Central memory CD4-positive, alpha-beta T cell (primary cell): ENCODE measurements around the gene HNRNPH1.
"Not testable (repeated sequence)": the region's sequence is repeated elsewhere in the genome, so short reads cannot be mapped to it uniquely, and the experiment has no call there.

Experiments used
- DNase-seq: peaks from one replicate; pipeline ENCODE4 v3.0.0; 2022
- total RNA-seq, 3 experiments: gene quantifications; one replicate each; lab custom pipeline; 2026; lab: John Stamatoyannopoulos, UW

Gene HNRNPH1, protein sequence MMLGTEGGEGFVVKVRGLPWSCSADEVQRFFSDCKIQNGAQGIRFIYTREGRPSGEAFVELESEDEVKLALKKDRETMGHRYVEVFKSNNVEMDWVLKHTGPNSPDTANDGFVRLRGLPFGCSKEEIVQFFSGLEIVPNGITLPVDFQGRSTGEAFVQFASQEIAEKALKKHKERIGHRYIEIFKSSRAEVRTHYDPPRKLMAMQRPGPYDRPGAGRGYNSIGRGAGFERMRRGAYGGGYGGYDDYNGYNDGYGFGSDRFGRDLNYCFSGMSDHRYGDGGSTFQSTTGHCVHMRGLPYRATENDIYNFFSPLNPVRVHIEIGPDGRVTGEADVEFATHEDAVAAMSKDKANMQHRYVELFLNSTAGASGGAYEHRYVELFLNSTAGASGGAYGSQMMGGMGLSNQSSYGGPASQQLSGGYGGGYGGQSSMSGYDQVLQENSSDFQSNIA
- 1,065 to 3,516 (median 1,075) reads per million in 3 experiments for total RNA-seq

DNA sequence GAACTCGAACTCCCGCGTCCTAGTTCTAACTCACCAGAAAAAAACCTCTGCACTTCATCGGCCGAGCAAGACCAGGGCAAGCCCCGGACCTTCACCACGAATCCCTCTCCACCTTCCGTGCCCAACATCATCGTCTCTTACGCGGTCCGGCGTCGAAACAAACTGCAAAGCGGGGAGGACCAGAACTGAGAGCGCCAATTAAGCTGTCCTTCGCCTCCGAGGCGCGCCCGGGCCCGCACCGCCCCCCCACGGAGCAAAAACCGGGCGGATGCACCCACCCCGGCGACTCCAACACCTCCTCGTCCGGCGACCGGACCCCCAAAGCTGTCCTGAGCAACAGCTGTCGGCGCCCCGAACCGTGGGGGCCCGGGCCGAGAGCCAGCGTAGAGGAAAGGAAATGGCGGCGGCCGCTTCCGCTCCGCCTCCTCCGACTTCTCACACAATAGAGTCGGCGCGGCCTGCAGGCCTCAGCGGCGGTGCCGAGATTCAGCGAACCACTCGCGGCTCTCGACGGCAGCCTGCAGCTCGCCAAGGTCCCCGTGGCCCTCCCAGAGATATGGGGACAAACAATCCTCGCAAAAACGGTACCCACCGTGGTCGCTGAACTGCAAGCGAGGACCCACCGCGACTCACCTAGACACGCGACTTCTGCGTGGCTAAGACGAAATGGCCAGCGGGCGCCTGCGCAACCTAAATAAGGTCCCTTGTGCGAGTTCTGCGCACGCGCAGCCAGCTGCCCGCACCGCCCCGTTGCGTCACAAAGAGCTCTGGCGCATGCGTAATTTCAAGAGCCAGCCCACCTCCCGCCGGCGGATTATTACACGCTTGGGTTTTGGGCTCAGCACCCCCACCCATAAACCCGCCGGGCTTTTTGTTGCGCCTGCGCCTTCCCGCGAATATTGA, at the start of gene HNRNPH1:
TSS of gene HNRNPH1 (minus strand) at position 669 of the 903 bp plus-strand sequence. CDS start at position 131, 538 bp downstream.
- peak; percentile 99 for DNase-seq

GRCh38 chr5:179668391-179668790, 44.9 kb upstream of the HNRNPH1 start:
- DNase-seq: peak; percentile 25

- not testable (repeated sequence) for DNase-seq
Observed at GRCh38 chr5:179661647-179662046, 38.2 kb upstream of the HNRNPH1 start.

DNA sequence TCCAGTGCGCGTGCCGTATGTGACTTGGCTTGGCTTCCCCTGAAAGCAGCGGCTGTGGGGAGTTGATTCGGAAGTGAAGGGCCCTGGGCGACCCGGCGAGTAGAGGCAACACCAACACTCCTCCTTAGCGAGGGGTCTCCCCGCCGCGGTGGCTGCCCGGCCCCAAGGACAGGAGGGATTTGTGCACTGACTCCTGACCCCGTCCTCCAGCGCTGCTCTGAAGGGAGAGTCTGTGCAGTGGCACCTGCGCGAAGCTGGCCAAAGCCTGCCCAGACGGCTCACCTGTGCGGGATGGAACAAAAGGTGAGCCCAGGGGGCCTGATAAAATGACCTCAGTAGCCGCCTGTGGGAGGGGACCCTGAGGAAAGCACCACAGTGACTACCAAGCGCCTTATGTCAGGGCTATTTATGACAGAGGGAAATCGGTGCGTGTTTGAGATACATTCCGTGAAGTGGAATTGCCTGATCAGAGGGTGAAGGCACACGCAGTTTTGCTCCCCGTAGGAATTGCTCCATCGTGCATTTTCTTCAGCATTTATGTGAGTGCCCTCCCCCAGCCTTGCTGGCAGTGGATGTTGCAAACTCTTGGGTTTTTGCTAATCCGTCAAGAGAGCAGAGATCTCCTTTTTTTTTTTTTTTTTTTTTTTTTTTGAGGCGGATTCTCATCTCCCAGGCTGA, 34.8 kb upstream of the HNRNPH1 start:
- DNase-seq: not testable (repeated sequence)

DNA sequence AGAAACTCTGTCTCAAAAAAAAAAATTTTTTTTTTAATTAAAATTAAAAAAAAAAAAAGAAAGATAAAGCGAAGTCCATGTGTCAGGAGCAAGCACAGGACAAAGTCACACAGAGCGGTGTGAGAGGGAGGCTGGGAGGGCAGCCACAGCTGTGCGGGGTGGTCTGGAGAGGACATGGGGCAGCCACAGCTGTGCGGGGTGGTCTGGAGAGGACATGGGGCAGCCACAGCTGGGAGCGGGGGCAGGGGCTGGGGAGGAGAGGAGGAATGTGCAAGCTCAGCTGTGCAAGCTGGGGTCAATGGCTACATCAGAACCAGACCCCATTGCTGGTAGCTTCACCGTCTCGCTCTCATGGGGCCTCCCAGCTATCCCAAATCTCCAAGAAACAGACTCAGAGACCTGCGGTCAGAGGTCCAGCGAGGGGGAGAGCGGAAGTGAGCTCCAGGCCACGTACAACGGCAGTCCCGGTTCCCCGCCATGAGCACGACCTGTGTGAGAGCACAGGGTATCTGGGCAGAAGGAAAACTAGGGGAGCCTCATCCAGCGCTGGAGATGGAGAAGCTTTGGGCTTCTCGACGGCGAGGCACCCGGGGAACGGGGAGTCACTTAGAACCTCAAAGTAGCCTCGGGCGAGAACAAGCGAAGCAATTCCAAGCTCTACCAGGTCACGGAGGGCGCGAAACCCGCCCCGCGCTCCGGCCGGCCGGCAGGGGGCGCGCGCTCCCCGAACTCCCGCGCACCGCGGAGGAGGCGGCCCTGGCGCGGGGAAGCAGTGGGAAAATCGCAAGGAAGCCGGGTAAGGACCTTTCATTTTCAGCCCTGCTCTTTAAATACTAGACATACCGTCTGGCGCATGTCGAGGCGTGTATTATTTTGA, 34.1 kb upstream of the HNRNPH1 start:
- DNase-seq: peak; percentile 23

- not testable (repeated sequence) for DNase-seq
Observed at GRCh38 chr5:179653135-179653534, 29.7 kb upstream of the HNRNPH1 start.

DNA sequence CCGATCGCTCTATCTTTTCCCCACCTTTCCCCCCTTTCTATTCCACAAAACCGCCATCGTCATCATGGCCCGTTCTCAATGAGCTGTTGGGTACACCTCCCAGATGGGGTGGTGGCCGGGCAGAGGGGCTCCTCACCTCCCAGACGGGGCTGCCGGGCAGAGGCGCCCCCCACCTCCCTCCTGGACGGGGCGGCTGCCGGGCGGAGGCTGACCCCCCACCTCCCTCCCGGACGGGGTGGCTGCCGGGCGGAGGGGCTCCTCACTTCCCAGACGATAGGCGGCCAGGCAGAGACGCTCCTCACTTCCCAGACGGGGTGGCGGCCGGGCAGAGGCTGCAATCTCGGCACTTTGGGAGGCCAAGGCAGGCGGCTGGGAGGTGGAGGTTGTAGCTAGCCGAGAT, 26.8 kb upstream of the HNRNPH1 start:
- not testable (repeated sequence) for DNase-seq

- DNase-seq: not testable (repeated sequence)
Observed at GRCh38 chr5:179649166-179649703, 25.8 kb upstream of the HNRNPH1 start.

DNA sequence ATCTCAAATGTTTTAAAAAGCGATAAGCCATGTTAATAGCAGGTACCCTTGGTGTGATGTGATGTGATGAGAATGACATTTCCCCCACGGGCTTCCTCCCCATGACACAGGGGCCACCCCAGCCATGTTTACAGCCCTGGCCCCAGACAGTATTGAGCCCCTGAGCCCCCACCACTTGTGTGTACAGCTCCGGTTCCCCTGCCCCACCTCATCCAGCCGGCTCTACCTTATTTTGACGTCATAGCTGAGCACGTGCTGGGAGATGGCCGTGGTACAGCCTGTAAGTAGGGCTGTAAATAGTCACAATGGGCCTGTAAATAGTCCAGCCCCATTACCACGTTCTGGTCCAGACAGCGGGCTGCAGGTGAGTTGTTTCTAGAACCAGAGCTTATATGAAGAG, 24.9 kb upstream of the HNRNPH1 start:
- no peak for DNase-seq

- DNase-seq: not testable (repeated sequence)
Observed at GRCh38 chr5:179644766-179645165, 21.3 kb upstream of the HNRNPH1 start.

- DNase-seq: not testable (repeated sequence)
Observed at GRCh38 chr5:179643141-179643920, 19.9 kb upstream of the HNRNPH1 start.

- not testable (repeated sequence) for DNase-seq
Observed at GRCh38 chr5:179642626-179643025, 19.2 kb upstream of the HNRNPH1 start.

- not testable (repeated sequence) for DNase-seq
Observed at GRCh38 chr5:179641745-179642144, 18.3 kb upstream of the HNRNPH1 start.

DNA sequence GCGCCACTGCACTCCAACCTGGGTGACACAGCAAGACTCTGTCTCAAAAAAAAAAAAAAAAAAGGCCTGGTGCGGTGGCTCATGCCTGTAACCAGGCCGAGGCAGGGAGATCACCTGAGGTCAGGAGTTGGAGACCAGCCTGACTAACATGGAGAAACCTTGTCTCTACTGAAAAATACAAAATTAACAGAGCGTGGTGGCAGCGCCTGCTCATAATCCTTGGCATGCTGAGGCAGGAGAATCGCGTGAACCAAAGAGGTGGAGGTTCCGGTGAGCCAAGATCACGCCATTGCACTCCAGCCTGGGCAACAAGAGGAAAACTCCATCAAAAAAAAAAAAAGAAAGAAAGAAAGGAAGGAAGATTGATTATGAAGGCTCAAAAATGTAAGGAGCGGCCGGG, 15.8 kb upstream of the HNRNPH1 start:
- DNase-seq: not testable (repeated sequence)

DNA sequence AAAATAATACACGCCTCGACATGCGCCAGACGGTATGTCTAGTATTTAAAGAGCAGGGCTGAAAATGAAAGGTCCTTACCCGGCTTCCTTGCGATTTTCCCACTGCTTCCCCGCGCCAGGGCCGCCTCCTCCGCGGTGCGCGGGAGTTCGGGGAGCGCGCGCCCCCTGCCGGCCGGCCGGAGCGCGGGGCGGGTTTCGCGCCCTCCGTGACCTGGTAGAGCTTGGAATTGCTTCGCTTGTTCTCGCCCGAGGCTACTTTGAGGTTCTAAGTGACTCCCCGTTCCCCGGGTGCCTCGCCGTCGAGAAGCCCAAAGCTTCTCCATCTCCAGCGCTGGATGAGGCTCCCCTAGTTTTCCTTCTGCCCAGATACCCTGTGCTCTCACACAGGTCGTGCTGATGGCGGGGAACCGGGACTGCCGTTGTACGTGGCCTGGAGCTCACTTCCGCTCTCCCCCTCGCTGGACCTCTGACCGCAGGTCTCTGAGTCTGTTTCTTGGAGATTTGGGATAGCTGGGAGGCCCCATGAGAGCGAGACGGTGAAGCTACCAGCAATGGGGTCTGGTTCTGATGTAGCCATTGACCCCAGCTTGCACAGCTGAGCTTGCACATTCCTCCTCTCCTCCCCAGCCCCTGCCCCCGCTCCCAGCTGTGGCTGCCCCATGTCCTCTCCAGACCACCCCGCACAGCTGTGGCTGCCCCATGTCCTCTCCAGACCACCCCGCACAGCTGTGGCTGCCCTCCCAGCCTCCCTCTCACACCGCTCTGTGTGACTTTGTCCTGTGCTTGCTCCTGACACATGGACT, 11.1 kb upstream of the HNRNPH1 start:
- not testable (repeated sequence) for DNase-seq

- DNase-seq: not testable (repeated sequence)
Observed at GRCh38 chr5:179633501-179634369, 10.3 kb upstream of the HNRNPH1 start.

GRCh38 chr5:179624841-179625271, 1.4 kb upstream of the HNRNPH1 start:
- no peak for DNase-seq
